ENCODE results near the gene TMEM247.

TMEM247 gene

DNA sequence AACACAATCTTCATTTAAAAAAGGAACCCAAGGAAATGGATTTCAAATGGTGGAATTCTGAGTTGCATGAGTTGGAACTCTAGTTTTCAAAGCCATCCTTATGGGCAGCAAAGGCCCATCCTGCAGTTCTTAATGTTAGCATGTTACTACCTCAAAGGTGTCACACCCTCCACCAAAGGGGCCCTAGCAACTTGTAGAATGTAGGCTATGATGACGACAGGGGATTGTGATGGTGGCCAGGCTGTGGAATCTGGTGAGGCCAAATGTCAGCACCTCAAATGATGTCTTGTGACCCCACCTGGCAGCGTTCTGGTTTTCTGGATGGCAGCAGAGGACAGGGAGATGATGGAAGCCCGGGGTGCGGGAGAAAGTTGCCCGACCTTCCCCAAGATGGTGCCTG is at the start of gene TMEM247:
Gene TMEM247, plus strand, starts transcription at position 301 of the 400 bp plus-strand sequence.
- Histone ChIP-seq H3K9ac (ENCODE audit: low read length in 2 of 2) (no peak within 1 kb of the TSS), H3K4me3 (ENCODE audit: low read length in 2 of 2) (no peak within 1 kb of the TSS), H3K9me3 (ENCODE audit: control insufficient read depth in 2 of 2, low read length in 2 of 2) (no peaks in the 10 kb centered on the region), H3K36me3 (ENCODE audit: control insufficient read depth in 2 of 2, insufficient read depth in 2 of 2, low read length in 2 of 2) (no peaks in the 10 kb centered on the region), H3K4me1 (ENCODE audit: control insufficient read depth, insufficient read depth, low read length) (no peaks in the 10 kb centered on the region), H3K27ac (ENCODE audit: low read length) (no peak within 1 kb of the TSS), H3K27me3 (ENCODE audit: control insufficient read depth in 1 of 2, insufficient read depth in 2 of 2, low read length in 2 of 2) (peaks cover 0 to 4% of the 10 kb centered on the region in 2 donors)

GRCh38 chr2:46430413-46430812 is 49.0 kb upstream of the TMEM247 start:
- Histone ChIP-seq H3K36me3 (ENCODE audit: control insufficient read depth in 2 of 2, insufficient read depth in 2 of 2, low read length in 2 of 2) (no peaks in the 10 kb centered on the region), H3K27ac (ENCODE audit: low read length) (no peak overlapping the region), H3K9ac (ENCODE audit: low read length in 2 of 2) (no peak overlapping the region), H3K9me3 (ENCODE audit: control insufficient read depth in 2 of 2, low read length in 2 of 2) (no peaks in the 10 kb centered on the region), H3K27me3 (ENCODE audit: control insufficient read depth in 1 of 2, insufficient read depth in 2 of 2, low read length in 2 of 2) (no peaks in the 10 kb centered on the region), H3K4me3 (ENCODE audit: low read length in 2 of 2) (no peak overlapping the region), H3K4me1 (ENCODE audit: control insufficient read depth, insufficient read depth, low read length) (no peaks in the 10 kb centered on the region)

GRCh38 chr2:46430992-46431391 is 48.4 kb upstream of the TMEM247 start:
- Histone ChIP-seq H3K9ac (ENCODE audit: low read length in 2 of 2) (no peak overlapping the region), H3K27ac (ENCODE audit: low read length) (no peak overlapping the region), H3K36me3 (ENCODE audit: control insufficient read depth in 2 of 2, insufficient read depth in 2 of 2, low read length in 2 of 2) (no peaks in the 10 kb centered on the region), H3K4me1 (ENCODE audit: control insufficient read depth, insufficient read depth, low read length) (no peaks in the 10 kb centered on the region), H3K9me3 (ENCODE audit: control insufficient read depth in 2 of 2, low read length in 2 of 2) (no peaks in the 10 kb centered on the region), H3K4me3 (ENCODE audit: low read length in 2 of 2) (no peak overlapping the region), H3K27me3 (ENCODE audit: control insufficient read depth in 1 of 2, insufficient read depth in 2 of 2, low read length in 2 of 2) (no peaks in the 10 kb centered on the region)

GRCh38 chr2:46431481-46432235 is 47.7 kb upstream of the TMEM247 start:
- no peaks in the 10 kb centered on the region for H3K4me1 ChIP-seq (ENCODE audit: control insufficient read depth, insufficient read depth, low read length)
- H3K4me3 ChIP-seq (ENCODE audit: low read length in 2 of 2) = no peak overlapping the region

GRCh38 chr2:46434851-46435273 is 44.5 kb upstream of the TMEM247 start:
- Histone ChIP-seq H3K4me1 (ENCODE audit: control insufficient read depth, insufficient read depth, low read length) (no peaks in the 10 kb centered on the region), H3K4me3 (ENCODE audit: low read length in 2 of 2) (no peak overlapping the region), H3K27ac (ENCODE audit: low read length) (no peak overlapping the region), H3K9ac (ENCODE audit: low read length in 2 of 2) (no peak overlapping the region), H3K27me3 (ENCODE audit: control insufficient read depth in 1 of 2, insufficient read depth in 2 of 2, low read length in 2 of 2) (no peaks in the 10 kb centered on the region), H3K36me3 (ENCODE audit: control insufficient read depth in 2 of 2, insufficient read depth in 2 of 2, low read length in 2 of 2) (no peaks in the 10 kb centered on the region), H3K9me3 (ENCODE audit: control insufficient read depth in 2 of 2, low read length in 2 of 2) (no peaks in the 10 kb centered on the region)

More at GRCh38 chr2:46431481-46432235, 47.7 kb upstream of the TMEM247 start:
- no peaks in the 10 kb centered on the region for H3K27me3 ChIP-seq (ENCODE audit: control insufficient read depth in 1 of 2, insufficient read depth in 2 of 2, low read length in 2 of 2)
- no peak overlapping the region for H3K9ac ChIP-seq (ENCODE audit: low read length in 2 of 2)
- no peaks in the 10 kb centered on the region for H3K36me3 ChIP-seq (ENCODE audit: control insufficient read depth in 2 of 2, insufficient read depth in 2 of 2, low read length in 2 of 2)
- no peaks in the 10 kb centered on the region for H3K9me3 ChIP-seq (ENCODE audit: control insufficient read depth in 2 of 2, low read length in 2 of 2)
- H3K27ac ChIP-seq (ENCODE audit: low read length) = no peak overlapping the region

- H3K9me3 ChIP-seq (ENCODE audit: control insufficient read depth in 2 of 2, low read length in 2 of 2) = no peaks in the 10 kb centered on the region
- H3K9ac ChIP-seq (ENCODE audit: low read length in 2 of 2) = no peak overlapping the region
- no peaks in the 10 kb centered on the region for H3K36me3 ChIP-seq (ENCODE audit: control insufficient read depth in 2 of 2, insufficient read depth in 2 of 2, low read length in 2 of 2)
- H3K4me1 ChIP-seq (ENCODE audit: control insufficient read depth, insufficient read depth, low read length) = no peaks in the 10 kb centered on the region
- no peaks in the 10 kb centered on the region for H3K27me3 ChIP-seq (ENCODE audit: control insufficient read depth in 1 of 2, insufficient read depth in 2 of 2, low read length in 2 of 2)
- no peak overlapping the region for H3K4me3 ChIP-seq (ENCODE audit: low read length in 2 of 2)
- no peak overlapping the region for H3K27ac ChIP-seq (ENCODE audit: low read length)
Observed at GRCh38 chr2:46435353-46435752, 44.0 kb upstream of the TMEM247 start.

DNA sequence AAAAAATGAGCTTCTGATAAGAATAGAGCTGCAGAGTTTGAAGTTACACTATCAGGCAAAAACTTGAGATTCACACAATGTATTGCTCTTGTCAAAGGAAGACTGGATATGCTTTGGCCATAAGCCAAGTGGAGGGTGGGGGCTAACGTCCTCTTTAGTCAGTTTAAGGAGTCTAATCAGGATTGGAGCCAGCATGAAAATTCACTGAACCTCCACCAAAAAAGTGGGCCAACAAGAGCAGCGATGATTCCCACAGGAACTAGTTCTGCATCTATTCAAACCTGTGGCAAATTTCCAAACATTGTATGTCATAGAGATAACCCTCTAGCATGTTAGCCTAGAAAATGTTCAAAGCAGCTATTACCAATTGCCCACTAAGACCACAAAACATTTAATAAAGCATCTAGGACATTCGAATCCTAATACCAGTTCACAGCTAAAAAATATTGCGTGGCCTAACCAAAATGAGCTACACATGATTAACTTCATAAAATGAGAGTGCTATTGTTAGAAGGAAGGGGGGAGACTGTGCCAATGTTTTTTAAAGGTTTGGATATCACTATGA is 43.5 kb upstream of the TMEM247 start:
- Histone ChIP-seq H3K36me3 (ENCODE audit: control insufficient read depth in 2 of 2, insufficient read depth in 2 of 2, low read length in 2 of 2) (no peaks in the 10 kb centered on the region), H3K27me3 (ENCODE audit: control insufficient read depth in 1 of 2, insufficient read depth in 2 of 2, low read length in 2 of 2) (no peaks in the 10 kb centered on the region), H3K4me1 (ENCODE audit: control insufficient read depth, insufficient read depth, low read length) (no peaks in the 10 kb centered on the region), H3K27ac (ENCODE audit: low read length) (no peak overlapping the region), H3K9ac (ENCODE audit: low read length in 2 of 2) (no peak overlapping the region), H3K4me3 (ENCODE audit: low read length in 2 of 2) (no peak overlapping the region), H3K9me3 (ENCODE audit: control insufficient read depth in 2 of 2, low read length in 2 of 2) (no peaks in the 10 kb centered on the region)

GRCh38 chr2:46436800-46437199 is 42.6 kb upstream of the TMEM247 start:
- H3K27me3 ChIP-seq (ENCODE audit: control insufficient read depth in 1 of 2, insufficient read depth in 2 of 2, low read length in 2 of 2) = no peaks in the 10 kb centered on the region
- no peak overlapping the region for H3K27ac ChIP-seq (ENCODE audit: low read length)
- H3K9ac ChIP-seq (ENCODE audit: low read length in 2 of 2) = no peak overlapping the region
- H3K4me3 ChIP-seq (ENCODE audit: low read length in 2 of 2) = no peak overlapping the region
- H3K36me3 ChIP-seq (ENCODE audit: control insufficient read depth in 2 of 2, insufficient read depth in 2 of 2, low read length in 2 of 2) = no peaks in the 10 kb centered on the region
- H3K4me1 ChIP-seq (ENCODE audit: control insufficient read depth, insufficient read depth, low read length) = no peaks in the 10 kb centered on the region
- no peaks in the 10 kb centered on the region for H3K9me3 ChIP-seq (ENCODE audit: control insufficient read depth in 2 of 2, low read length in 2 of 2)

DNA sequence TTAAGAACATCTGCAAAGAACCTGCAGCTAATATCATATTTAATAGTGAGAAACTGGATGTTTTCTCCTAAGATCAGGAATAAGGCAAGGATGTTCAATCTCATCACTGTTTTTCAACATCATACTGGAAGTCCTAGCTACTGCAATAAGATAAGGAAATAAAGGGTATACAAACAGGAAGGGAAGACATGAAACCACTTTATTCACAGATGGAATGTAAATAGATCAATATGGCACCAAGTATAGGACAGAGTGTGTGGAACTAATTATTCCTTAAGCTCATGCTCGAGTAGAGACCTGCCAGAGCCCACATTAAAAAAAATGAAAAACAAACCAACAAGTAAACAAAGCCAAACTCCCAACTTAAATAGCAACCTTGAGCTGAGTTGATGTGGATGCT is 41.3 kb upstream of the TMEM247 start:
- H3K36me3 ChIP-seq (ENCODE audit: control insufficient read depth in 2 of 2, insufficient read depth in 2 of 2, low read length in 2 of 2) = no peaks in the 10 kb centered on the region
- H3K9ac ChIP-seq (ENCODE audit: low read length in 2 of 2) = no peak overlapping the region
- no peaks in the 10 kb centered on the region for H3K4me1 ChIP-seq (ENCODE audit: control insufficient read depth, insufficient read depth, low read length)
- H3K27me3 ChIP-seq (ENCODE audit: control insufficient read depth in 1 of 2, insufficient read depth in 2 of 2, low read length in 2 of 2) = no peaks in the 10 kb centered on the region
- no peaks in the 10 kb centered on the region for H3K9me3 ChIP-seq (ENCODE audit: control insufficient read depth in 2 of 2, low read length in 2 of 2)
- no peak overlapping the region for H3K4me3 ChIP-seq (ENCODE audit: low read length in 2 of 2)
- no peak overlapping the region for H3K27ac ChIP-seq (ENCODE audit: low read length)

DNA sequence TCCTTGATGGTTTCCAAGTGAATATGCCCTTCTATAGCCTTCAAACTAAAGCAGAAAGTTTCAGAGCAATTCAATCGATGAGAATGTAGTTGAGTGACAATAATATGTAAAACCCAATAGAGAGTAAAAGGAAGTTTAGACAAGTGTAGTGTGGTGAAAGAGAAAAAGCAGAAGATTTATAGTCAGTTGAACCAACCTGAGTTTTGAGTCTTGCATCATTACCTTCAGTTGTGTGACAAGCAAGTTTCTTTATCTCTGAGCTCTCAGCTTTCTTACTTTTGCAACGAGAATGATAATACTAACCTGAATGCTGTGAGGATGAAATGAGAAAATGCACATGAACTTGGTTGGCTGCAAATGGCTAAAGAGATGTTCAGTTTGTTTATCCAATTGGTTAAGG is 40.6 kb upstream of the TMEM247 start:
- H3K4me1 ChIP-seq (ENCODE audit: control insufficient read depth, insufficient read depth, low read length) = no peaks in the 10 kb centered on the region
- no peak overlapping the region for H3K27ac ChIP-seq (ENCODE audit: low read length)
- no peak overlapping the region for H3K4me3 ChIP-seq (ENCODE audit: low read length in 2 of 2)
- H3K9ac ChIP-seq (ENCODE audit: low read length in 2 of 2) = no peak overlapping the region
- no peaks in the 10 kb centered on the region for H3K9me3 ChIP-seq (ENCODE audit: control insufficient read depth in 2 of 2, low read length in 2 of 2)
- H3K27me3 ChIP-seq (ENCODE audit: control insufficient read depth in 1 of 2, insufficient read depth in 2 of 2, low read length in 2 of 2) = no peaks in the 10 kb centered on the region
- H3K36me3 ChIP-seq (ENCODE audit: control insufficient read depth in 2 of 2, insufficient read depth in 2 of 2, low read length in 2 of 2) = no peaks in the 10 kb centered on the region

- Histone ChIP-seq H3K9me3 (ENCODE audit: control insufficient read depth in 2 of 2, low read length in 2 of 2) (no peaks in the 10 kb centered on the region), H3K9ac (ENCODE audit: low read length in 2 of 2) (no peak overlapping the region), H3K4me3 (ENCODE audit: low read length in 2 of 2) (no peak overlapping the region), H3K27me3 (ENCODE audit: control insufficient read depth in 1 of 2, insufficient read depth in 2 of 2, low read length in 2 of 2) (no peaks in the 10 kb centered on the region), H3K36me3 (ENCODE audit: control insufficient read depth in 2 of 2, insufficient read depth in 2 of 2, low read length in 2 of 2) (no peaks in the 10 kb centered on the region), H3K4me1 (ENCODE audit: control insufficient read depth, insufficient read depth, low read length) (no peaks in the 10 kb centered on the region), H3K27ac (ENCODE audit: low read length) (no peak overlapping the region)
Observed at GRCh38 chr2:46439582-46439981, 39.8 kb upstream of the TMEM247 start.
